ENCODE results near the gene RAD51B.
"Not testable (repeated sequence)": the region's sequence is repeated elsewhere in the genome, so short reads cannot be mapped to it uniquely, and the experiment has no call there.

RAD51B gene

GRCh38 chr14:68106905-68107304, 287.3 kb downstream of the RAD51B start:
- DNase-seq (no peak), ATAC-seq (replicated peaks) (no peak)
- Mint-ChIP-seq H3K9me3 (peaks cover 6 to 8% of the 10 kb centered on the region in 2 donors), H3K27me3 (no peaks in the 10 kb centered on the region), H3K4me1 (ENCODE audit: low read depth in 2 of 2) (peaks cover 8 to 9% of the 10 kb centered on the region in 2 donors), H3K27ac (no peak overlapping the region), H3K36me3 (ENCODE audit: insufficient read depth) (no peaks in the 10 kb centered on the region), H3K4me3 (no peak overlapping the region)

- Mint-ChIP-seq H3K27me3 (no peaks in the 10 kb centered on the region), H3K36me3 (ENCODE audit: insufficient read depth) (no peaks in the 10 kb centered on the region), H3K9me3 (no peaks in the 10 kb centered on the region), H3K27ac (peak overlapping the region in 1 of 2 donors; percentile 38), H3K4me1 (ENCODE audit: low read depth in 2 of 2) (peaks cover 8 to 10% of the 10 kb centered on the region in 2 donors), H3K4me3 (no peak overlapping the region)
- no peak for ATAC-seq (replicated peaks)
- DNase-seq: no peak
Observed at GRCh38 chr14:68109132-68109900, 289.7 kb downstream of the RAD51B start.

- no peak for DNase-seq
- H3K4me3 Mint-ChIP-seq: no peak overlapping the region
- peaks cover 8 to 10% of the 10 kb centered on the region in 2 donors for H3K4me1 Mint-ChIP-seq (ENCODE audit: low read depth in 2 of 2)
- no peaks in the 10 kb centered on the region for H3K27me3 Mint-ChIP-seq
- H3K9me3 Mint-ChIP-seq: no peaks in the 10 kb centered on the region
- H3K36me3 Mint-ChIP-seq (ENCODE audit: insufficient read depth): no peaks in the 10 kb centered on the region
- peak; percentile 49 for ATAC-seq (replicated peaks)
- peak overlapping the region in 1 of 2 donors; percentile 42 for H3K27ac Mint-ChIP-seq
Observed at GRCh38 chr14:68111097-68111852, 291.7 kb downstream of the RAD51B start.

GRCh38 chr14:68111853-68112270, 292.3 kb downstream of the RAD51B start:
- Mint-ChIP-seq H3K4me1 (ENCODE audit: low read depth in 2 of 2) (peaks cover 8 to 10% of the 10 kb centered on the region in 2 donors), H3K4me3 (no peak overlapping the region), H3K27me3 (no peaks in the 10 kb centered on the region), H3K27ac (peak overlapping the region in 1 of 2 donors; percentile 52), H3K36me3 (ENCODE audit: insufficient read depth) (no peaks in the 10 kb centered on the region), H3K9me3 (no peaks in the 10 kb centered on the region)
- no peak for ATAC-seq (replicated peaks)
- no peak for DNase-seq

GRCh38 chr14:68112442-68112841, 292.9 kb downstream of the RAD51B start:
- Mint-ChIP-seq H3K27me3 (no peaks in the 10 kb centered on the region), H3K9me3 (no peaks in the 10 kb centered on the region), H3K27ac (peak overlapping the region in 1 of 2 donors; percentile 52), H3K36me3 (ENCODE audit: insufficient read depth) (no peaks in the 10 kb centered on the region), H3K4me1 (ENCODE audit: low read depth in 2 of 2) (peaks cover 8 to 10% of the 10 kb centered on the region in 2 donors), H3K4me3 (no peak overlapping the region)
- no peak for DNase-seq
- no peak for ATAC-seq (replicated peaks)

GRCh38 chr14:68113343-68113930, 293.9 kb downstream of the RAD51B start:
- Mint-ChIP-seq H3K4me3 (no peak overlapping the region), H3K36me3 (ENCODE audit: insufficient read depth) (no peaks in the 10 kb centered on the region), H3K9me3 (no peaks in the 10 kb centered on the region), H3K4me1 (ENCODE audit: low read depth in 2 of 2) (peaks cover 8 to 10% of the 10 kb centered on the region in 2 donors), H3K27ac (no peak overlapping the region), H3K27me3 (no peaks in the 10 kb centered on the region)
- no peak for ATAC-seq (replicated peaks)
- DNase-seq: no peak

- not testable (repeated sequence) for H3K9me3 Mint-ChIP-seq; ATAC-seq (replicated peaks); H3K4me1 Mint-ChIP-seq (ENCODE audit: low read depth in 2 of 2); H3K4me3 Mint-ChIP-seq; H3K27me3 Mint-ChIP-seq; DNase-seq; H3K27ac Mint-ChIP-seq; H3K36me3 Mint-ChIP-seq (ENCODE audit: insufficient read depth)
Observed at GRCh38 chr14:68115952-68116351, 296.4 kb downstream of the RAD51B start.

GRCh38 chr14:68122651-68123050, 303.1 kb downstream of the RAD51B start:
- Mint-ChIP-seq H3K27ac (no peak overlapping the region), H3K27me3 (no peaks in the 10 kb centered on the region), H3K36me3 (ENCODE audit: insufficient read depth) (no peaks in the 10 kb centered on the region), H3K9me3 (no peaks in the 10 kb centered on the region), H3K4me3 (no peak overlapping the region), H3K4me1 (ENCODE audit: low read depth in 2 of 2) (no peaks in the 10 kb centered on the region)
- ATAC-seq (replicated peaks) (no peak), DNase-seq (no peak)

- no peak for DNase-seq
- H3K27ac Mint-ChIP-seq: no peak overlapping the region
- no peak for ATAC-seq (replicated peaks)
- no peaks in the 10 kb centered on the region for H3K4me1 Mint-ChIP-seq (ENCODE audit: low read depth in 2 of 2)
- H3K9me3 Mint-ChIP-seq: no peaks in the 10 kb centered on the region
- no peak overlapping the region for H3K4me3 Mint-ChIP-seq
- H3K36me3 Mint-ChIP-seq (ENCODE audit: insufficient read depth): no peaks in the 10 kb centered on the region
- no peaks in the 10 kb centered on the region for H3K27me3 Mint-ChIP-seq
Observed at GRCh38 chr14:68124050-68124449, 304.5 kb downstream of the RAD51B start.

GRCh38 chr14:68124979-68125731, 305.6 kb downstream of the RAD51B start:
- no peaks in the 10 kb centered on the region for H3K4me1 Mint-ChIP-seq (ENCODE audit: low read depth in 2 of 2)
- DNase-seq (no peak), ATAC-seq (replicated peaks) (no peak)
- no peaks in the 10 kb centered on the region for H3K9me3 Mint-ChIP-seq
- H3K27me3 Mint-ChIP-seq: no peaks in the 10 kb centered on the region
- H3K4me3 Mint-ChIP-seq: no peak overlapping the region
- H3K27ac Mint-ChIP-seq: no peak overlapping the region
- H3K36me3 Mint-ChIP-seq (ENCODE audit: insufficient read depth): no peaks in the 10 kb centered on the region

- Mint-ChIP-seq H3K36me3 (ENCODE audit: insufficient read depth) (no peaks in the 10 kb centered on the region), H3K4me1 (ENCODE audit: low read depth in 2 of 2) (no peaks in the 10 kb centered on the region), H3K27me3 (no peaks in the 10 kb centered on the region), H3K27ac (no peak overlapping the region), H3K4me3 (no peak overlapping the region), H3K9me3 (no peaks in the 10 kb centered on the region)
- DNase-seq (no peak), ATAC-seq (replicated peaks) (no peak)
Observed at GRCh38 chr14:68127166-68127565, 307.6 kb downstream of the RAD51B start.

- no peak overlapping the region for H3K27ac Mint-ChIP-seq
- peaks cover 0 to 5% of the 10 kb centered on the region in 2 donors for H3K4me1 Mint-ChIP-seq (ENCODE audit: low read depth in 2 of 2)
- no peak for ATAC-seq (replicated peaks)
- H3K4me3 Mint-ChIP-seq: no peak overlapping the region
- no peaks in the 10 kb centered on the region for H3K36me3 Mint-ChIP-seq (ENCODE audit: insufficient read depth)
- no peaks in the 10 kb centered on the region for H3K9me3 Mint-ChIP-seq
- no peaks in the 10 kb centered on the region for H3K27me3 Mint-ChIP-seq
- DNase-seq: no peak
Observed at GRCh38 chr14:68131907-68132306, 312.3 kb downstream of the RAD51B start.

- Mint-ChIP-seq H3K9me3 (no peaks in the 10 kb centered on the region), H3K27ac (no peak overlapping the region), H3K27me3 (no peaks in the 10 kb centered on the region), H3K4me1 (ENCODE audit: low read depth in 2 of 2) (peaks cover 0 to 5% of the 10 kb centered on the region in 2 donors), H3K4me3 (no peak overlapping the region), H3K36me3 (ENCODE audit: insufficient read depth) (no peaks in the 10 kb centered on the region)
- ATAC-seq (replicated peaks) (no peak), DNase-seq (no peak)
Observed at GRCh38 chr14:68132563-68133121, 313.1 kb downstream of the RAD51B start.

Data from effector memory CD8-positive, alpha-beta T cell (primary cell).